Measurements from ENCODE around the gene OTUB2. TPM values are rescaled to one million over a fixed set of nuclear protein-coding genes. Genes with fewer than 3 reads are reported as not detected.

OTUB2 gene
- under 1 TPM; 0.47 to 0.60 TPM for total RNA-seq

DNA sequence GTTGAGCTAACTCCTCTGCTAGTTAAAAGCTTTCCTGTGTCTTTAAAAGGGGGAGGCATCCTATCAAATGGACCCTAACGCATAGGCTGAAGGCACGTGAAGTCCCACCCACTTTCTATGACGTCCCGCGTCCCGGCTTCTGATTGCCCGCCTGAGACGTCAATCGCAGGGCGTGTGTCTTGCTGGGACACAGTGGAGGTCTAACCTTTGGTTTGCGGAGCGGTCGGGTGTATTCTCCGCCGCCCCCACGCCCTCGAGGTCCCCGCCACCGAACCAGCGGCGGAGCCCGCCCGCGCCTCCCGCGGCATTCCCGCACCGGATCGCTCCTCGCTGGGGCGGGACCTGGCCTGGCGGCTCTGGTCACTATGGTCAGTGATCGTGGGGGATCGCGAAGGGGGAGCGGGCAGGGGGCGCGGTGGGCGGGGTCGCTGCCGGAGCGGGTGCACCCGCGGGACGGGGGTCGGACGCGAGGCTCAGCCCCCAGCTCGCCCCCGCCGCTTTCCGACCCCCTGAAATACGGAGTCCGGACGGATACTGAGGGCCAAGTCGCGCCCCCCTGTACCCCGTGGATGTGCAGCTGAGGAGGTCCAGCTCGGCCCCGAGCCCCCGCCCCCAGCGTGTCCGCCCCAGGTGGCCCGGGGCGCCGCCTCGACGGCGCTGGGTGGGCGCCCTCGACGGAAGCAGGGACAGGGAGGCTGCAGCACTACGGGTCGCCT lies at the start of gene OTUB2:
OTUB2 (plus strand) TSS at position 168 of the 716 bp plus-strand sequence; CDS start at position 366, 198 bp downstream.
- POLR2A ChIA-PET, result interaction anchor here (0.9 to 1.3 kb wide), 3 partner anchors 15 to 87 kb away, joined by 6 to 7 read pairs (median 6); partner anchors contain the start of genes DDX24 and IFI27L1
- Mint-ChIP-seq H3K27ac (peak within 1 kb of the TSS; percentile 60), H3K4me1 (peaks cover 31% of the 10 kb centered on the region), H3K9me3 (no peaks in the 10 kb centered on the region), H3K4me3 (peak within 1 kb of the TSS; percentile 73), H3K27me3 (no peaks in the 10 kb centered on the region), H3K36me3 (no peaks in the 10 kb centered on the region)
- ATAC-seq (ENCODE audit: low read depth) (peak; percentile 99), DNase-seq (peak; percentile 95)

DNA sequence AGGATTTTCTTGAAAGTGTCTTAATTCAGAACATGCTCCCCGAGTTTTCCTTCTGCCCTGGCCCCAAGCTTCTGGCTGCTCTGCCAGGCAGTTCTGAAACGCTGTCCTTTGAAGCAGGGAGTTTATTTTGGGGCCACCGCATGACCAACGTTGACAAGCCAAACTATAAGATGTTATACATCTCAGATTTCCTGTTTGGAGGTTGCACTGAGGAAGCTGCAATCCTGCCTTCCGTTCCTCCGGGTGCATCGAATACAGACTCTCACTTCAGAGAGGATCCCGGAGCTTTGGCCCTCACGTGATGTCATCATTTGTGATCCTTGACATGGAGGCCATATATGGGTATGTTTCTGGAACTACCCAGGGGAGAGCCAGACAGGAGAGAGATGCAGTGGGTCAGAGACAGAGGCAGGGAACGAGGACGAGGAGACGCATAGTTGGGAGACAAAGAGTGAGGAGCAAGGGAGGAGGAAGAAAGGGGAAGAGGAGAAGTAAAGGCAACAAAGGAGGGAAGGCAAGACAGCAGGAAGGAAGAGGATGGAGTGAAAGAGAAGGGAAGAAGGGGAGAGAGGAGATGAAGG lies 49.6 kb upstream of the OTUB2 start, which contains the start of gene ASB2:
ASB2 (minus strand) TSS at position 94 of the 581 bp plus-strand sequence. CDS start 12,031 bp downstream, outside the sequence.
- peak; percentile 18 for ATAC-seq (ENCODE audit: low read depth)
- Mint-ChIP-seq H3K9me3 (peaks cover 7% of the 10 kb centered on the region), H3K36me3 (peaks cover 28% of the 10 kb centered on the region), H3K4me1 (peaks cover 69% of the 10 kb centered on the region), H3K27me3 (no peaks in the 10 kb centered on the region), H3K27ac (peak within 1 kb of the TSS; percentile 87), H3K4me3 (peak within 1 kb of the TSS; percentile 73)
- no peak for DNase-seq
- POLR2A ChIA-PET, result interaction anchor here (1.2 to 12.4 kb wide), 3 partner anchors 10 to 37 kb away, joined by 3 to 190 read pairs (median 14); no protein-coding TSS in a partner anchor

DNA sequence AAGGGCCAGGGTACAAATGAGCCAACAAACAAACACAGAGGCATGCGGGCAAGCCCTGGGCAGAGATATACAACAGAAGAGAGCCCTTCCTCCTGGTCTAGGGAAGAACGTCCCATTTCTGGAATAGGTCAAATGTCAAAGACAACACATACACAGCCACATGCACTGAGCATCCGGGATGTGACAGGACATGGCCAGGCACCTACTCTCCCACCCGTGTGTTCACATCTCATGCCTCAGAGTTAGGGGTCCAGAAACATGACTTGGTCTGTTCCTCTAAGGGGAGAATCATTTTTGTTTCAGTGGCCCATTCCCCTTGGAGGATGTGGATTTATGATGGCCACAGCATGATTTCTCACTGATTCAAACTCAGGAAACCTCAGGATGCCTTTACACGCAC lies 49.0 kb upstream of the OTUB2 start:
- H3K4me1 Mint-ChIP-seq, result peaks cover 65% of the 10 kb centered on the region
- H3K27ac Mint-ChIP-seq, result peak overlapping the region; percentile 87
- DNase-seq (no peak), ATAC-seq (ENCODE audit: low read depth) (no peak)
- POLR2A ChIA-PET, result interaction anchor here (1.2 to 12.4 kb wide), 3 partner anchors 9 to 38 kb away, joined by 3 to 190 read pairs (median 14); no protein-coding TSS in a partner anchor
- peaks cover 7% of the 10 kb centered on the region for H3K9me3 Mint-ChIP-seq
- H3K4me3 Mint-ChIP-seq, result peak overlapping the region; percentile 73
- no peaks in the 10 kb centered on the region for H3K27me3 Mint-ChIP-seq
- H3K36me3 Mint-ChIP-seq, result peaks cover 28% of the 10 kb centered on the region

DNA sequence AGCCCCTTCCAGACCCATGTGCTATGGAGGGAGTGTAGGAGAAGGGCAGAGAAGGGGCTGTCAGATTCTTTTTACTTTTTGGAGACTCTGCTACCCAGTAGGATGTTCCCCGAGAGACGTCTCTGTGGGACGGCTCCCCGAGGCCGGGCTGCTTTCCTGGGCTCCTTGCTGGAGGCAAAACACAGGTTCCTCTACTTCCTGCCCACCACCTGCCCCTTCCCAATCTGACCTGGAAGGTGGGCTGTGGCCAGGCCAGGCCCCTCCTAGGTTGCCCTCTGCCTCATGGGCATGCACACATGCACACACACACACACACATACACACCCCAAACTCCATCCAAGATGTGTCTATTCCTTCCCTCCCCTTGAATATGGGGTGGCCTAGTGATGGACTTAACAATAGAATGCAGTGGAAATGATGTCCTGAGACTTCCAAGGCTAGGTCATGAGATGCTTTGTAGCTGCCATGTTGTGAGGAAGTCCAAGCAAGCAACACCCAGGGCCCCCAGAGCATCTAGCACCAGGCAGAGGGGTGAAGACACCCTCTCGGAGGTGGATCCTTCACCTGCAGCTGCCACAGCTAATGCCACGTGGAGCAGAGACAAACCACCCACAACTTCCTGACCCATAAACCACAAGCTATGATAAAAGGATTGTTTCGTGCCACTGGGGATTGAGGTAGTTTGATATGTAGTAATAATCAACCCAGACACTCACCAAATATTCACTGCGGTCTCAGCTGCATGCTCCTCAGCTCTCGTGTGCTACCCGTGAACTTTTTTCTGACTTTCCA lies 48.2 kb upstream of the OTUB2 start:
- H3K27ac Mint-ChIP-seq, result peak overlapping the region; percentile 87
- peaks cover 62% of the 10 kb centered on the region for H3K4me1 Mint-ChIP-seq
- peak; percentile 91 for ATAC-seq (ENCODE audit: low read depth)
- H3K4me3 Mint-ChIP-seq, result peak overlapping the region; percentile 39
- H3K27me3 Mint-ChIP-seq, result no peaks in the 10 kb centered on the region
- H3K36me3 Mint-ChIP-seq, result peaks cover 28% of the 10 kb centered on the region
- DNase-seq, result peak; percentile 67
- POLR2A ChIA-PET, result interaction anchor here (0.8 to 12.4 kb wide), 9 partner anchors 10 to 103 kb away, joined by 3 to 190 read pairs (median 3); partner anchors contain the start of genes DDX24 and IFI27L1
- peaks cover 7% of the 10 kb centered on the region for H3K9me3 Mint-ChIP-seq

DNA sequence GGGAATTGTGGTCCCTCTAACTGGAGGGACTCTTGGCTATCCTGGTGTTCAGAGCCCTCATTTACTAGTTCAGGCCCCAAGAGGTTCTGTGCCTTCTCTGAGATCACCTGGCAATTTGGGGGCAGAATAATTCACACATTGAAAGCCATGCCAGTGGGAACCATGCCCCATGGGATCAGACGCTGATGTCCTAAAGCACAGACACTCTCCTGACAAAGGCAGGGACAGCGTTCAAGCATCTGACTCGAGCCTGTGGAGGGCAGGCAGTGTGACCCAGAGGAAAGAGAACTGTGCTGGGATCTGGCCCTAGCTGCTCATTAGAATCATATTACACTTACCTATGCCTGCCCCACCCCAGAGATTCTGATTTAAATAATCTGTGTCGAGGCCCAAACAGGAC lies 47.4 kb upstream of the OTUB2 start:
- ATAC-seq (ENCODE audit: low read depth), result peak; percentile 10
- H3K4me1 Mint-ChIP-seq, result peaks cover 58% of the 10 kb centered on the region
- peaks cover 28% of the 10 kb centered on the region for H3K36me3 Mint-ChIP-seq
- peak overlapping the region; percentile 87 for H3K27ac Mint-ChIP-seq
- H3K4me3 Mint-ChIP-seq, result peak overlapping the region; percentile 39
- POLR2A ChIA-PET, result interaction anchor here (0.8 to 12.4 kb wide), 8 partner anchors 11 to 102 kb away, joined by 3 to 190 read pairs (median 4); partner anchors contain the start of genes DDX24 and IFI27L1
- no peak for DNase-seq
- peaks cover 7% of the 10 kb centered on the region for H3K9me3 Mint-ChIP-seq
- no peaks in the 10 kb centered on the region for H3K27me3 Mint-ChIP-seq

DNA sequence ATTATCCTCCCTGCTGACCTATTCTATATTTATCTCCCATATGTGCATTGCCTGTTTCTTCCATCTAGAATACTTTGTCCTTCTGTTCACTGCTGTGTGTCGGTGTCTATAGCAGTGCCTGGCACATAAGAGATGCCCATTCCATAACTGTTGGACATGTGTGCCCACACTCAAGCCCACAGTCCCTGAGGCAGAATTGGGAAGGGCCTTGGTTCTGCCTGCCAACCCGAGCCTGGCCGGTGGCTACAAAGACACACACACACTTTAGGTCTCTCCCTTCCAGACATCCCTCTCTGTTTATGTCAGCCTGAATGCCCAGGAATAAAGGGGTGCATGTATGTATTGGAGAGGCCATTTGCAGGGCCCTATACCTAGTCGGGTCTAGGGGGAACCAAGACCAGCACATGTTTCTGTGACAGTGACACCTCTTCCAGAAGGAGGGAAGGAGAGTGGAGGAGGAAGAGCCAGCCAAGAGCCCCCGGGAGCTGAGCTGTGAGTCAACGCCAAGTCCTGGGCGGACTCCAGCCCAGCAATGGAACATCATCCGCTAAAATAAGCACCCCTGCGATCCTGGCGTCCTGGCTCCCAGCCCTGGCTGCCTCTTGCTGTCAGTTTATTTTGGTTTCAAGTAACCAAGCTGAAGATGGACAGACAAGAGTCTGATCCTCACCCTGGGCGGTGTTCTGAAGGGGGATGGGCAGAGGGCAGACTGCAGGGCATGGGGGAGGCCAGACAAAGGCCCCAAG lies 45.5 kb upstream of the OTUB2 start:
- H3K27ac Mint-ChIP-seq, result peak overlapping the region; percentile 48
- no peaks in the 10 kb centered on the region for H3K27me3 Mint-ChIP-seq
- POLR2A ChIA-PET, result interaction anchor here (1.2 to 1.6 kb wide), 2 partner anchors 10 to 30 kb away, joined by 3 to 4 read pairs; no protein-coding TSS in a partner anchor
- ATAC-seq (ENCODE audit: low read depth) (no peak), DNase-seq (no peak)
- peaks cover 25% of the 10 kb centered on the region for H3K36me3 Mint-ChIP-seq
- H3K9me3 Mint-ChIP-seq, result peaks cover 7% of the 10 kb centered on the region
- H3K4me1 Mint-ChIP-seq, result peaks cover 50% of the 10 kb centered on the region
- no peak overlapping the region for H3K4me3 Mint-ChIP-seq

DNA sequence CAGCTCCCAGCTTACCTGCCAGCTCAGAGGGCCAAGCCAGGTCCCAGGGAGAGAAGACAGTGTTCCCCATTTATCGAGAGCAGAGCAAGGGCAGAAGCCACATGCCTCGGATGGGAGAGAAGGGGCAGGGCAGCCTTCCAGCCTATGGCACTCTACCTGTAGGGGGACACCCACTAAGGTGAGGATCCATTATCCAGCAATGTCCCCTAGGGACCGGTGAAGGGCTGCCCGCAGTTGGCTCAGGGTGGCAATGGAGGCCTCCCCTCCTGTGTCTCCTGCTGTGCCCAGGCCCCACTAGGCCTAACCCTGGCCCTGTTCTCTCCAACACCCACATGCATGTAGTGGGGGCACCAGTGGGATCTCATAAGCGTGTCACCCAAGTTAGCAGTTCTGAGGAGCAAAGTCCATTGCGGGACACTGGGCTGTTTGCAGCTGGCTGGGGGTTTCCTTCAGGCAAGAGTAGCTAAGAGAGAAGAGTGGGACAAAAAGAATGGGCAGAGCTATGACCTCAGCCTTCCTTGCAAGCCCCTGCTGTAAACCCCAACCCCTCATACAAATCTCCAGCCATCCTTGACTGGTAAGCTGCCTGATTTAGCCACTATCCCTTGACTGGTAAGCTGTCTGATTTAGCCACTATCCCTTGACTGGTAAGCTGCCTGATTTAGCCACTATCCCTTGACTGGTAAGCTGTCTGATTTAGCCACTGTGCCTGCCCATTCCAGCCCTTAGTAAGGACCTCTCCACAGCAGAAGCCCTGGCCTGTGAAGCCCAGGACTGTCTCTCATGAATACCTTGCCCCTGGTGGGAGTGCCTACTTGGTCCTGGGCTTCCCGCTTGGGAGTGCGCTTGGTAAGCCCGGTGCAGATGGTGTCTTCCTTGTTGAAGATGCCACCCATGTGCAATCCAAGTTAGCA lies 44.6 kb upstream of the OTUB2 start:
- DNase-seq (no peak), ATAC-seq (ENCODE audit: low read depth) (no peak)
- POLR2A ChIA-PET, result interaction anchor here (1.2 to 1.6 kb wide), 2 partner anchors 11 to 29 kb away, joined by 3 to 4 read pairs; no protein-coding TSS in a partner anchor
- Mint-ChIP-seq H3K4me1 (peaks cover 41% of the 10 kb centered on the region), H3K36me3 (peaks cover 19% of the 10 kb centered on the region), H3K4me3 (no peak overlapping the region), H3K9me3 (peaks cover 6% of the 10 kb centered on the region), H3K27ac (no peak overlapping the region), H3K27me3 (peaks cover 2% of the 10 kb centered on the region)

DNA sequence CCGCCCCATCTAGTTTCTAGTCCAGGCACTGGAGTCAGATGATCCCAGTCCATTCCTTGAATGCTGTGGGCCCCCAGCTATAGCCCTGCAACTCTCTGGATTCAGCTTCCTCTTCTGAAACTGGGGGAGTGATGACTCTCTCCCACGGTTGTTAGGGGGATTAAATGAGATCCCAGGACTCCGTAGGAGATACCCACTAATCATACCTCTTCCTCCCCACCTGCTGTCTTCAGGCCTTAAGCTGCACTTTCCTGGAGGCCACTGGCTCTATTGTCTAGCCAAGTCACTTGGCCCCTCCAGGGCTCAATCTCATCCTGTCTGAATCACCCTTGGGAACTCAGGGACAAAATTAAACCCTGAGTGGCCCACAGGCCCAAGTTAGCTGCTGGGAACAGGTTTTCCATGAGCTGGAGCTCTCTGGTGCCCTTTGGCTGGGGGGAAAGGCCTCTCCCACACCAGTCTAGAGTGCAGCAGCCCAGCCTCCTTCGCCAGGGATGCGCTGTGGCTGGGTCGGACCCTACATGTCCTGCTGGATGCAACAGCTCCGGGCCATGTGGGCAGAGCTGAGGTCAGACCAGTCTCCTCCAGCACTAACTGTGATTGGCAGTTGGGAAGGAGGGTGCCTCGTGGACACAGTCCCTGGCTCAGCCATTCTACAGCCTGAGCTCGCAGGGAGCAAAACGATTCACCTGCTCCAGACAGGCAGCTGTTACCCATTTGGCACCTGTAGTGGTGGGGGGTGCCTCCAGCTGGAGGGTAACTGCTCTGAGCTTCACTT lies 43.7 kb upstream of the OTUB2 start:
- H3K9me3 Mint-ChIP-seq, result peaks cover 4% of the 10 kb centered on the region
- H3K4me3 Mint-ChIP-seq, result no peak overlapping the region
- peaks cover 2% of the 10 kb centered on the region for H3K27me3 Mint-ChIP-seq
- DNase-seq (no peak), ATAC-seq (ENCODE audit: low read depth) (no peak)
- no peak overlapping the region for H3K27ac Mint-ChIP-seq
- peaks cover 32% of the 10 kb centered on the region for H3K4me1 Mint-ChIP-seq
- H3K36me3 Mint-ChIP-seq, result peaks cover 14% of the 10 kb centered on the region
- POLR2A ChIA-PET, result interaction anchor here (1.6 kb wide), 1 partner anchor 12 kb away, joined by 4 read pairs; no protein-coding TSS in a partner anchor

DNA sequence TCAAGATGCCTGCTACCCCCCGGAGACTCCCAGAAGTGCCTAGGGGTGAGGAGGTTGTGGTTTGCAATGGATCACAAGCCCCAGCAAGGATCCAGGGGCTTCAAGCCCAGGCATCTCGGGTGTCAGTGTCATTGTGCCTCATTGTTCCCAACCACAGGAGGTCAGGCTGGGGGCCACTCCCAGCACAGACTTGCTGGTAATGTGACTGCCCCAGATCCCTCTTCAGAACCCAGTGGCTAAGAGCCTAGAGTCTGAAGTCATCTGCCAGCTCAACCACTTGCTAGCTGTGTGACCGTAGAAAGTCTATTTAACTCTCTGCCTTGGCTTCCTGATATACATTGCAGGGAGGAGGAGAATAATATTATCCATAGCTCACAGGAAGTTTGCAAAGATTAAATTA lies 42.1 kb upstream of the OTUB2 start:
- peaks cover 6% of the 10 kb centered on the region for H3K36me3 Mint-ChIP-seq
- POLR2A ChIA-PET, result no interaction called here

DNA sequence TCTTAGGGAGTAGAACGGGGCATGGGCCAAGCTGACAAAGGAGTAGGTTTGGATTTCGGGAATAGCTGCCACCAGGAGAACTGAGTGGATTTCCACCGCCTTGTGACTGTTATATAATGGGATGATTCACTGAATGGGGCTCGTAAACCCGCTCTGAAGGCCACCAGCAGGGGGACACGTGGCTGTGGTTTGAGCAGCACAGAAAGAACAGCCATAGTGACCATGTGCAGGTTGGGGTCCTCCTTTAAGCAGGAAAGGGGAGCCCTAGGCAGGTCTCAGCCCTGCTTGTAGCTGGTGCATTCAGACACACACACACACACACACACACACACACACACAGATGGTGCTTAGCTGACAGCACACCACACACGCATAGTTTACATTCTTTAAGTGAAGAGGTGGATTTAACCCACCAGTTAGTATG lies 41.1 kb upstream of the OTUB2 start:
- H3K27me3 Mint-ChIP-seq, result peaks cover 2% of the 10 kb centered on the region
- H3K4me3 Mint-ChIP-seq, result no peak overlapping the region

More for the DNA sequence above, 42.1 kb upstream of the OTUB2 start:
- H3K4me3 Mint-ChIP-seq, result no peak overlapping the region
- peaks cover 2% of the 10 kb centered on the region for H3K9me3 Mint-ChIP-seq
- no peak overlapping the region for H3K27ac Mint-ChIP-seq
- ATAC-seq (ENCODE audit: low read depth) (no peak), DNase-seq (no peak)
- H3K4me1 Mint-ChIP-seq, result peaks cover 16% of the 10 kb centered on the region
- peaks cover 2% of the 10 kb centered on the region for H3K27me3 Mint-ChIP-seq

DNA sequence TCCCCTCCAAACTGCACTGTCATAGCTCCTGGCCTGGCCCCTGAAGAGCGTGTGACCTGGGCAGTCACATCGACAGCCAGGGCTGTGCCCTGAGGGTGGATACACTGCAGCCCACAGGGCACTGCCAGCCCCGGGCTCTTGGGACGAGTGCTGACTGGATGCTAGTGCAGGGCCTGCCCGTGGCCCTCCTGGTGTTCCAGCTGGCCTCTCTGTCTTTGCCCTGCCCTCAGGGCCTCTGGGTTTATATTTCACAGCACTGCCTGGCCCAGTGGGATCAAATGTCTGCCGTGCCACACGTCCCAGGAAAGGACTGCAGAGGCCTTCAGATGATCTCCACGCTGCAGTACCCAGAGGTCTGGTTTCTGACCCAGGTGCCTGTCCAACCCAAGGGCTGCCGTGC lies 39.2 kb upstream of the OTUB2 start:
- Mint-ChIP-seq H3K4me3 (no peak overlapping the region), H3K9me3 (no peaks in the 10 kb centered on the region), H3K27ac (no peak overlapping the region), H3K4me1 (peaks cover 6% of the 10 kb centered on the region), H3K27me3 (peaks cover 2% of the 10 kb centered on the region), H3K36me3 (no peaks in the 10 kb centered on the region)
- POLR2A ChIA-PET, result interaction anchor here (1.5 kb wide), 1 partner anchor 11 kb away, joined by 3 read pairs; the partner anchor contains the start of gene ASB2
- DNase-seq (no peak), ATAC-seq (ENCODE audit: low read depth) (no peak)

More for the DNA sequence above, 41.1 kb upstream of the OTUB2 start:
- no peaks in the 10 kb centered on the region for H3K9me3 Mint-ChIP-seq
- ATAC-seq (ENCODE audit: low read depth) (no peak), DNase-seq (no peak)
- peaks cover 6% of the 10 kb centered on the region for H3K36me3 Mint-ChIP-seq
- H3K4me1 Mint-ChIP-seq, result peaks cover 11% of the 10 kb centered on the region
- no peak overlapping the region for H3K27ac Mint-ChIP-seq
- POLR2A ChIA-PET, result no interaction called here
